Skeletal muscle cell (primary cell): ENCODE data around the gene RHOV.
A peak's percentile ranks its signal among the peaks of the same experiment; 100 is the strongest.

Source experiments
- DNase-seq: peaks from one replicate; pipeline ENCODE4 v3.0.0-alpha.2; 2010; ENCODE audit warnings: low read depth
- H3K4me3 ChIP-seq: 2 replicates; pipeline ENCODE4 v1.5.1; 2011; ENCODE audit warnings: low read depth, mild to moderate bottlenecking, control low read depth, low read length, moderate library complexity

The RHOV gene

GRCh38 chr15:40873694-40874561, at the start of gene RHOV:
TSS of gene RHOV (minus strand) at chr15:40874234. CDS start at chr15:40874139, 95 bp downstream.
- no peak for DNase-seq
- peak within 1 kb of the TSS; percentile 51 for H3K4me3 ChIP-seq

GRCh38 chr15:40923551-40923950, 49.5 kb upstream of the RHOV start:
- no peak overlapping the region for H3K4me3 ChIP-seq
- DNase-seq = no peak

- no peak for DNase-seq
These were observed 48.6 kb upstream of the RHOV start for GRCh38 chr15:40922608-40923005.

GRCh38 chr15:40921949-40922607, 48.0 kb upstream of the RHOV start:
- no peak for DNase-seq
- no peak overlapping the region for H3K4me3 ChIP-seq

More at GRCh38 chr15:40922608-40923005, 48.6 kb upstream of the RHOV start:
- H3K4me3 ChIP-seq = no peak overlapping the region

- no peak overlapping the region for H3K4me3 ChIP-seq
- no peak for DNase-seq
These were observed 44.9 kb upstream of the RHOV start for GRCh38 chr15:40918799-40919392.

GRCh38 chr15:40918146-40918798, 44.2 kb upstream of the RHOV start:
- H3K4me3 ChIP-seq = no peak overlapping the region
- no peak for DNase-seq

- H3K4me3 ChIP-seq = no peak overlapping the region
- DNase-seq = no peak
These were observed 43.6 kb upstream of the RHOV start for GRCh38 chr15:40917585-40917984.

GRCh38 chr15:40915679-40916078, 41.6 kb upstream of the RHOV start:
- H3K4me3 ChIP-seq = no peak overlapping the region
- DNase-seq = no peak

GRCh38 chr15:40915116-40915661, 41.2 kb upstream of the RHOV start:
- H3K4me3 ChIP-seq = no peak overlapping the region
- DNase-seq = no peak

- no peak overlapping the region for H3K4me3 ChIP-seq
- no peak for DNase-seq
These were observed 40.5 kb upstream of the RHOV start for GRCh38 chr15:40914486-40914885.

- DNase-seq = no peak
These were observed 40.0 kb upstream of the RHOV start for GRCh38 chr15:40914013-40914412.

GRCh38 chr15:40912478-40912877, 38.4 kb upstream of the RHOV start:
- no peak overlapping the region for H3K4me3 ChIP-seq
- no peak for DNase-seq

More at GRCh38 chr15:40914013-40914412, 40.0 kb upstream of the RHOV start:
- H3K4me3 ChIP-seq = no peak overlapping the region

GRCh38 chr15:40911693-40912092, 37.7 kb upstream of the RHOV start:
- no peak for DNase-seq

GRCh38 chr15:40911141-40911540, 37.1 kb upstream of the RHOV start:
- DNase-seq = no peak
- no peak overlapping the region for H3K4me3 ChIP-seq

More at GRCh38 chr15:40911693-40912092, 37.7 kb upstream of the RHOV start:
- H3K4me3 ChIP-seq = no peak overlapping the region

GRCh38 chr15:40909662-40910630, 35.9 kb upstream of the RHOV start:
- no peak overlapping the region for H3K4me3 ChIP-seq
- no peak for DNase-seq

- H3K4me3 ChIP-seq = no peak overlapping the region
- no peak for DNase-seq
These were observed 34.1 kb upstream of the RHOV start for GRCh38 chr15:40908095-40908494.

- no peak for DNase-seq
These were observed 33.2 kb upstream of the RHOV start for GRCh38 chr15:40906991-40907802.

More at GRCh38 chr15:40906991-40907802, 33.2 kb upstream of the RHOV start:
- H3K4me3 ChIP-seq = peak overlapping the region; percentile 42
